IMR-90 (cell line): ENCODE data around the gene HSPB9. TPM values are rescaled to one million over a fixed set of nuclear protein-coding genes. Genes with fewer than 3 reads are reported as not detected.

Source experiments
- ATAC-seq: fragments of 200-7000 bp; cut with Tn5 transposase; 2 replicates; pipeline ENCODE4 v1.9.1; 2020; ENCODE audit warnings: low read depth, mild to moderate bottlenecking, moderate library complexity
- BruUV-seq: library from RNA; stranded (reverse); fragments of 400-500 nt; replicated peaks from 2 replicates; lab custom pipeline; 2021; lab: Mats Ljungman, UMichigan
- CTCF ChIA-PET: fragments of 300-600 bp; formaldehyde crosslinking; extraction: SDS; loops from one replicate; lab custom pipeline; 2021; ENCODE audit warnings: antibody characterized with exemption; lab: Yijun Ruan, JAX
- POLR2A ChIA-PET: fragments of 300-600 bp; sonication (Branson Sonifier 250); formaldehyde crosslinking; loops from one replicate; lab custom pipeline; 2022; ENCODE audit warnings: antibody characterized with exemption; ENCODE audit not compliant: unreplicated experiment; lab: Charles Lee
- DNase-seq: peaks from one replicate; pipeline ENCODE4 v3.0.0; 2013
- H2AFZ ChIP-seq: replicated peaks from 2 replicates; pipeline ENCODE3; 2013; ENCODE audit warnings: low read length, mild to moderate bottlenecking; ENCODE audit not compliant: poor library complexity
- H2AK5ac ChIP-seq: 2 replicates; pipeline ENCODE4 v1.6.1; 2013; ENCODE audit warnings: low read depth, low read length, inconsistent platforms
- H2AK9ac ChIP-seq: replicated peaks from 2 replicates; pipeline ENCODE3; 2013; ENCODE audit warnings: mild to moderate bottlenecking, low read depth, low read length, moderate library complexity; ENCODE audit not compliant: poor library complexity
- H2BK120ac ChIP-seq: 2 replicates; pipeline ENCODE4 v1.6.1; 2013; ENCODE audit warnings: low read depth, low read length, inconsistent platforms
- H2BK15ac ChIP-seq: 3 replicates; pipeline ENCODE4 v1.6.1; 2013; ENCODE audit warnings: low read depth, low read length, inconsistent platforms
- H2BK20ac ChIP-seq: 2 replicates; pipeline ENCODE4 v1.6.1; 2013; ENCODE audit warnings: low read depth, mild to moderate bottlenecking, inconsistent platforms, low read length, moderate library complexity
- H2BK5ac ChIP-seq: 2 replicates; pipeline ENCODE4 v1.6.1; 2013; ENCODE audit warnings: mild to moderate bottlenecking, low read depth, low read length, inconsistent platforms; ENCODE audit not compliant: poor library complexity, severe bottlenecking
- H3K14ac ChIP-seq: replicated peaks from 2 replicates; pipeline ENCODE4 v1.6.1; 2013; ENCODE audit warnings: low read depth, low read length, inconsistent platforms
- H3K18ac ChIP-seq: 2 replicates; pipeline ENCODE4 v1.6.1; 2013; ENCODE audit warnings: low read depth, low read length, control low read depth
- H3K23ac ChIP-seq: 2 replicates; pipeline ENCODE4 v1.6.1; 2013; ENCODE audit warnings: low read depth, low read length, inconsistent platforms
- H3K27ac ChIP-seq: 2 replicates; pipeline ENCODE4 v1.5.1; 2013; ENCODE audit warnings: mild to moderate bottlenecking, control low read depth, low read length; ENCODE audit not compliant: insufficient read depth
- H3K27me3 ChIP-seq: 2 replicates; pipeline ENCODE4 v1.6.1; 2013; ENCODE audit warnings: low read length; ENCODE audit not compliant: control insufficient read depth, insufficient read depth
- H3K36me3 ChIP-seq: 2 replicates; pipeline ENCODE4 v1.6.1; 2013; ENCODE audit warnings: low read length, mixed read lengths; ENCODE audit not compliant: control insufficient read depth, insufficient read depth
- H3K4ac ChIP-seq: 2 replicates; pipeline ENCODE4 v1.6.1; 2013; ENCODE audit warnings: low read depth, low read length, inconsistent platforms
- H3K4me1 ChIP-seq: 2 replicates; pipeline ENCODE4 v1.6.1; 2013; ENCODE audit warnings: low read length, mixed read lengths; ENCODE audit not compliant: control insufficient read depth, insufficient read depth
- H3K4me2 ChIP-seq: 2 replicates; pipeline ENCODE4 v1.6.1; 2013; ENCODE audit warnings: low read depth, mild to moderate bottlenecking, control low read depth, low read length, moderate library complexity
- H3K4me3 ChIP-seq: 2 replicates; pipeline ENCODE4 v1.5.1; 2013; ENCODE audit warnings: low read depth, mild to moderate bottlenecking, control low read depth, low read length, moderate library complexity; ENCODE audit not compliant: insufficient read depth
- H3K56ac ChIP-seq: 2 replicates; pipeline ENCODE4 v1.6.1; 2013; ENCODE audit warnings: low read length, inconsistent platforms; ENCODE audit not compliant: insufficient read depth; ENCODE audit errors: extremely low read depth
- H3K79me1 ChIP-seq, 2 experiments: 2 replicates each; pipeline ENCODE4 v1.6.1; 2013; ENCODE audit warnings: low read length in 2 of 2, inconsistent platforms in 1 of 2, low read depth in 1 of 2
- H3K9ac ChIP-seq: 2 replicates; pipeline ENCODE4 v1.6.1; 2013; ENCODE audit warnings: low read depth, low read length, control low read depth
- H3K9me1 ChIP-seq: 2 replicates; pipeline ENCODE4 v1.6.1; 2013; ENCODE audit warnings: low read length, inconsistent platforms; ENCODE audit not compliant: insufficient read depth
- H3K9me3 ChIP-seq: 2 replicates; pipeline ENCODE4 v1.6.1; 2013; ENCODE audit warnings: low read length; ENCODE audit not compliant: control insufficient read depth, insufficient read depth
- H4K20me1 ChIP-seq: 2 replicates; pipeline ENCODE4 v1.6.1; 2013; ENCODE audit warnings: low read length, inconsistent platforms; ENCODE audit not compliant: insufficient read depth
- H4K5ac ChIP-seq: 2 replicates; pipeline ENCODE4 v1.6.1; 2013; ENCODE audit warnings: mild to moderate bottlenecking, low read depth, low read length, control low read depth
- H4K8ac ChIP-seq, 2 experiments: 2 replicates each; pipeline ENCODE4 v1.6.1; 2013; ENCODE audit warnings: low read depth in 2 of 2, low read length in 2 of 2, control low read depth in 1 of 2, inconsistent platforms in 1 of 2
- H4K91ac ChIP-seq: 2 replicates; pipeline ENCODE4 v1.6.1; 2013; ENCODE audit warnings: low read depth, low read length, inconsistent platforms; ENCODE audit not compliant: insufficient read depth
- BHLHE40 ChIP-seq: fragments of 150-350 bp; IDR thresholded peaks from 2 replicates; pipeline ENCODE4 v1.6.1; 2016; ENCODE audit warnings: mild to moderate bottlenecking, low read depth, low read length
- CEBPB ChIP-seq: IDR thresholded peaks from 2 replicates; pipeline ENCODE4 v1.6.1; 2012; ENCODE audit warnings: low read depth, low read length, improper control_type of control experiment
- CHD1 ChIP-seq: IDR thresholded peaks from 2 replicates; pipeline ENCODE4 v1.6.1; 2012; ENCODE audit warnings: low read depth, low read length, improper control_type of control experiment
- CTCF ChIP-seq: conservative IDR thresholded peaks from 2 replicates; pipeline ENCODE4 v1.5.1; 2012; ENCODE audit warnings: mild to moderate bottlenecking, low read depth, low read length, improper control_type of control experiment
- ELK1 ChIP-seq: fragments of 150-350 bp; IDR thresholded peaks from 2 replicates; pipeline ENCODE4 v1.6.1; 2016; ENCODE audit warnings: low read depth, mild to moderate bottlenecking, low read length, moderate library complexity, borderline replicate concordance
- FOS ChIP-seq: fragments of 150-350 bp; IDR thresholded peaks from 2 replicates; pipeline ENCODE4 v1.6.1; 2016; ENCODE audit warnings: low read depth, low read length
- MAFK ChIP-seq: IDR thresholded peaks from 2 replicates; pipeline ENCODE4 v1.6.1; 2012; ENCODE audit warnings: low read depth, low read length, improper control_type of control experiment
- MAZ ChIP-seq: IDR thresholded peaks from 2 replicates; pipeline ENCODE4 v1.6.1; 2012; ENCODE audit warnings: low read depth, mild to moderate bottlenecking, low read length, improper control_type of control experiment, moderate library complexity, borderline replicate concordance
- MXI1 ChIP-seq: IDR thresholded peaks from 2 replicates; pipeline ENCODE4 v1.6.1; 2012; ENCODE audit warnings: low read depth, mild to moderate bottlenecking, low read length, moderate library complexity, borderline replicate concordance
- NFE2L2 ChIP-seq: fragments of 150-350 bp; IDR thresholded peaks from 2 replicates; pipeline ENCODE4 v1.6.1; 2016; ENCODE audit warnings: low read depth, mild to moderate bottlenecking, low read length
- POLR2A ChIP-seq: IDR thresholded peaks from 2 replicates; pipeline ENCODE4 v1.6.1; 2012; ENCODE audit warnings: mild to moderate bottlenecking, low read depth, low read length
- RAD21 ChIP-seq: IDR thresholded peaks from 2 replicates; pipeline ENCODE4 v1.6.1; 2012; ENCODE audit warnings: low read length, improper control_type of control experiment
- RCOR1 ChIP-seq: IDR thresholded peaks from 2 replicates; pipeline ENCODE4 v1.6.1; 2012; ENCODE audit warnings: mild to moderate bottlenecking, low read length, improper control_type of control experiment; ENCODE audit not compliant: insufficient replicate concordance
- RFX5 ChIP-seq: IDR thresholded peaks from 2 replicates; pipeline ENCODE4 v1.8.0; 2012; ENCODE audit warnings: low read depth, mild to moderate bottlenecking, low read length, moderate library complexity
- SMC3 ChIP-seq: fragments of 150-350 bp; IDR thresholded peaks from 2 replicates; pipeline ENCODE4 v1.6.1; 2016; ENCODE audit warnings: low read depth, mild to moderate bottlenecking, antibody characterized with exemption, low read length, moderate library complexity
- USF2 ChIP-seq: fragments of 150-350 bp; IDR thresholded peaks from 2 replicates; pipeline ENCODE4 v1.6.1; 2017; ENCODE audit warnings: mild to moderate bottlenecking, antibody characterized with exemption, low read length, low read depth
- WGBS, 2 experiments: methylation state at CpG; one replicate each; pipeline versions ENCODE4 v1.1.5 to v1.1.7; 2013; ENCODE audit warnings: missing lambda C conversion rate in 2 of 2; ENCODE audit not compliant: insufficient read length in 1 of 2; ENCODE audit errors: extremely low coverage in 2 of 2; 5-methylcytosine and 5-hydroxymethylcytosine counted together
- dilution Hi-C: fragments of 300-500 bp; cut with HindIII; formaldehyde crosslinking; loops from one replicate; pipeline ENCODE4 v1.14.3; 2018; ENCODE audit warnings: low sequenced_read_pairs; ENCODE audit not compliant: unreplicated experiment
- in situ Hi-C: fragments of 300-500 bp; cut with MboI; formaldehyde crosslinking; loops from 3 replicates; pipeline ENCODE4 v1.14.3; 2019; ENCODE audit warnings: low sequenced_read_pairs, inconsistent platforms, mixed read lengths
- intact Hi-C: fragments of 100-400 bp; cut with micrococcal nuclease; formaldehyde crosslinking; loops from 2 replicates; pipeline ENCODE4 v1.10.0; 2022
- polyA plus RNA-seq, 3 experiments: library from polyadenylated mRNA; depleted of rRNA; stranded (reverse); fragments of >200 nt; gene quantifications; 2 replicates each; pipeline ENCODE4 v1.2.3, GENCODE V29; 2012; ENCODE audit warnings: low replicate concordance in 1 of 3
- total RNA-seq: library from RNA; depleted of rRNA; stranded (reverse); fragments of >200 nt; gene quantifications from 2 replicates; pipeline ENCODE4 v1.2.3, GENCODE V29; 2012

HSPB9 gene
- total and polyA plus RNA-seq, 2 of the 4 experiments (the other 2 are of a cell fraction), result not detected

GRCh38 chr17:42146911-42147607 is 24.5 kb downstream of the HSPB9 start:
- H4K8ac ChIP-seq, result no peak overlapping the region
- H4K5ac ChIP-seq, result no peak overlapping the region
- dilution Hi-C loops (no loop called here), intact Hi-C loops (no loop called here), in situ Hi-C loops (no loop called here)
- peaks cover 26% of the 10 kb centered on the region for H3K9me1 ChIP-seq
- H2AFZ ChIP-seq, result no peak overlapping the region
- H2BK120ac ChIP-seq, result no peak overlapping the region
- H3K9me3 ChIP-seq, result no peaks in the 10 kb centered on the region
- no peak overlapping the region for H4K91ac ChIP-seq
- no peak overlapping the region for H3K14ac ChIP-seq
- no peak overlapping the region for H3K18ac ChIP-seq
- no peak overlapping the region for H2AK9ac ChIP-seq
- H3K4me1 ChIP-seq, result peaks cover 10% of the 10 kb centered on the region
- 93% methylated on average over 2 of the region's 13 CpGs; no CpG with 5 or more reads in 1 of the 2 experiments for WGBS, 2 experiments
- no peak overlapping the region for H3K27ac ChIP-seq
- peaks cover 71% of the 10 kb centered on the region for H4K20me1 ChIP-seq
- no peaks in the 10 kb centered on the region for H3K27me3 ChIP-seq
- H2AK5ac ChIP-seq, result no peak overlapping the region
- H3K9ac ChIP-seq, result no peak overlapping the region
- H3K23ac ChIP-seq, result no peak overlapping the region
- no TSS peak for BruUV-seq
- CTCF ChIA-PET, result no interaction called here
- peaks cover 25% of the 10 kb centered on the region for H3K36me3 ChIP-seq
- peaks cover 9 to 71% of the 10 kb centered on the region in 2 experiments for H3K79me1 ChIP-seq
- no peak overlapping the region for H2BK5ac ChIP-seq
- no peak overlapping the region for H3K4me2 ChIP-seq
- ATAC-seq (no peak), DNase-seq (no peak)
- no peak overlapping the region for H3K4ac ChIP-seq
- H3K4me3 ChIP-seq, result no peak overlapping the region
- POLR2A ChIA-PET, result interaction anchor here (0.5 kb wide), 1 partner anchor 181 kb away, joined by 3 read pairs; no protein-coding TSS in a partner anchor
- H2BK15ac ChIP-seq, result no peak overlapping the region
- no peak for TF ChIP-seq CHD1
- no peak for TF ChIP-seq CTCF
- no peak for TF ChIP-seq USF2
- no peak for TF ChIP-seq MAFK
- TF ChIP-seq RCOR1, result no peak
- TF ChIP-seq POLR2A, result no peak
- no peak for TF ChIP-seq BHLHE40
- TF ChIP-seq CEBPB, result no peak
- TF ChIP-seq FOS, result no peak
- no peak for TF ChIP-seq NFE2L2
- TF ChIP-seq RAD21, result no peak
- no peak for TF ChIP-seq RFX5
- no peak for TF ChIP-seq MAZ
- TF ChIP-seq SMC3, result no peak
- TF ChIP-seq MXI1, result no peak
- TF ChIP-seq ELK1, result no peak
- no peak overlapping the region for H3K56ac ChIP-seq
- H2BK20ac ChIP-seq, result no peak overlapping the region
